ENCODE results near the gene ARHGEF3.
A peak's percentile ranks its signal among the peaks of the same experiment; 100 is the strongest.

ARHGEF3 gene

DNA sequence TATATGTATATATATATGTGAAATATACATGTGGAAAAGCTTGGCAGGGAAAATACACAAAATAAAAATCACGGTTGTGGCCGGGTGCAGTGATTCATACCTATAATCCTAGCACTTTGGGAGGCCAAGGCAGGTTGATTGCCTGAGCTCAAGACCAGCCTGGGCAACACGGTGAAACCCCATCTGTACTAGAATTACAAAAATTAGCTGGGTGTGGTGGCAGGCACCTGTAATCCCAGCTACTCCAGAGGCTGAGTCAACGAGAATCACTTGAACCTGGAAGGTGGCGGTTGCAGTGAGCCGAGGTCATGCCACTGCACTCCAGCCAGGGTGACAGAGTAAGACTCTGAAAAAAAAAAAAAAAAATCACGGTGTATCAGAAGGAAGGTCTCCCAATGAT is 20.8 kb upstream of the ARHGEF3 start:
- no peak for DNase-seq

DNA sequence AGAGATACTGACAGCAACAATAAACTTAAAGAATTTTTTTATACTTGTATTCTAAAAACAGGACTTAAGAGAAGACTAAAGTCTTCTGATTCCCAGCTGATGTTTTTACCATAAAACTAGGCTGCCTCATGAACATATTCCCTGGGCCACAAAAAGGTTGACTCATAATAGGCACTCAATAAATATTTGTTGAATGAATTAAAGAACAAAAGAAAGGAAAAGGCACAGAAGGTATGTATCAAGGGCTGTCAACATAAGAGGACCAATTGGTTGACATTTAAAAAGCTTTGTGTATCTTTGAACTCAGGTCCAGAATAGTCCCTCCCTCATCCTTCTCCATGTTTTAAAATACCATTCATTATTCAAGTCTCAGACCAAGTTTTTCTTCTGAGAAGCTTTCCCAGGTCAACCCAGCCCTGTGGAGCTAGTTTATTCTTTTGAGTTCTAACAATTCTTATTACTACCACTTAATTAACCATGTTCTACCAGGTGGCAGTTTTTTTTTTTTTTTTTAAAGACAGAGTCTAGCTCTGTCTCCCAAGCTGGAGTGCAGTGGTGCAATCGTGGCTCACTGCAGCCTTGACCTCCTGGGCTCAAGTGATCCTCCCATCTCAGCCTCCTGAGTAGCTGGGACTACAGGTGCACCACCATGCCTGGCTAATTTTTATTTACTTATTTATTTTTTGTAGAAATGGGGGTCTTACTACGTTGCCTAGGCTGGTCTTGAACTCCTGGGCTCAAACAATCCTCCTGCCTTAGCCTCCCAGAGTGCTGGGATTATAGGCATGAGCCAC is 17.5 kb upstream of the ARHGEF3 start:
- DNase-seq = no peak

DNA sequence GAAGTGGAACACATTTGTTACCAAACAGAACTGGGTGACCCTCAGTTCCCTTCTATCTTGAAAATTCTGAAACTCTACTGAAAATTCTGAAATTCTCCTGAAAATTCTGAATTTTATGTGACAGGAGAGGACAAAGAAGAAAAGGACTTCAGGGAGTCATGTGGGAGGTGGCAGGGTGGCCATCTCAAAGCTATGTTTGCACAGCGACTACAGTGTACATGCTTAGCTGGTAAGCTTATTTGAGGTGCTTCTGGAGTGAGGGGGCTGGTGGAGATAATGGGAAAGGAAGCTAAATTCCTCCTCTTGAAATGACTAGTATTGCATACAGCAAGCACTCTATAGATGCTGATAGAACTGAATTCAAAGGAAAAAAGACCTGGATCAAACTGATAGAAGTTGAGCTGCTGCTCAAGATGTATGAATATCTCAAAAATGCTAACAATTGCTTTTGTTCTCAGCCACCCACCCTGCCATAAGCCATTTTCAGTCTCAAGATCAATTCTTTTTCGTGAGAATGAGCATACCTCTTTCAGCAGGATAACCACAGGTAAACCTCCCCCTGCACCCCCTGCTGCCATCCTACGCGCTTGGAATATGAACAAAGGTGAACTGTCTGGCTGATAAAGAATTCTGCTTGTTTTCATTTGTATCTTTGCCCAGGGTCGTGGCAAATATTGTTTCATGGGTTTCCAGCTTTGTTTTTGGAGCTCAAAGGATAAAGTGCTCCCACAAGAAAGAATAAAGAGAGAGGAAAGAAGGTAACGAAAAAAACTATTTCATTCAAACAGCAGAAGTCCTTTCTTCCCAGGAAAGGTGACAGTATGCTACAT is 16.6 kb upstream of the ARHGEF3 start:
- DNase-seq = no peak

DNA sequence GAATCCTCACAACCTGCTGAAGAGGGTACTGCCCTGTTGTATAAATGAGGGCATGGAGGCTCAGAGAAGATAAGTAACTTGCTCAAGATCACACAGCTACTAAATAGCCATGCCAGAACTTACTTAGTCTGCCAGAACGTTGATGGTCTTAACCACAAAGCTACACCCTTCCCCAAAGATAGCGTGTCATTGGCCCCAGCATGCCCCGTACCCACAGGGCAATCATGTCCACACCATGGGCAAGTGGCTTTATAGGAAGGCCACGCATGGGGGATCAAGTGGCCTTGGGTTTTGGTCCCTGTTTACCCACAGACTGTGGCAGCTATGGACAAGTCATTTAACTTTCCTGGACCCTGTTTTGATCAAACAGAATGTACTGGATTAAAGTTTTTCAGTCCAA is 15.9 kb upstream of the ARHGEF3 start:
- no peak for DNase-seq

DNA sequence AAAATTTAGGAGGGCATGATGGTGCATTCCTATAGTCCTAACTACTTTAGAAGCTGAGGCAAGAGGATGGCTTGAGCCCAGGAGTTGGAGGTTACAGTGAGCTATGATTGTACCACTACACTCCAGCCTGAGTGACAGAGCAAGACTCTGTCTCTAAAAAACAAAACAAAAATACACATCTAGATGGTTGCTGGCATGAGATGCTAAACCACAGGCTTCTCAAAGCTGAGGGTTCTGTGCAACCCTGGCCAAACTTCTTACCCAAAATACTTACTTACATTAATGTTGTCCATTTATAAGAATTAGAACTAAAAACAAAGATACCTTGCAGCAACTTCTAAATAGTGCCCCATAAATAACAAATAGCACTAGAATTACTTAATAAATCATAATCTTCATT is 14.3 kb upstream of the ARHGEF3 start:
- DNase-seq = no peak

DNA sequence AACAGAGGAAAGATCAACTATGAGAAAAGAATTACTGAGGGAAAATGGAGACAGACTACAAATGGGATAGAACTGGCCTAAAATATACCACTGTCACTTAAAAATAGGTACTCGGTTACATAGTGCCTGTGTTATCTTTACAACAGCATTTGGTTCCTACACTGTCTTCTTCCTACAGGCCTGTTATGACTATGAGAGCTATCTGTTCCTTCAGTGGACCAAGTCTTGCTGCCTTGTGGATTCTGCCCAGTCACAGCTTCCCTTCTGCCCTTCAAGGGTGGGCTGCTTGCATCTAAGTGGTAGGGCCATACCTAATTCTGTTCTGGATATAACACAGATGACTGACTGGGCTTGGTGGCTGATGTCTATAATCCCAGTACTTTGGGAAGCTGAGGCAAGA is 13.8 kb upstream of the ARHGEF3 start:
- no peak for DNase-seq

DNA sequence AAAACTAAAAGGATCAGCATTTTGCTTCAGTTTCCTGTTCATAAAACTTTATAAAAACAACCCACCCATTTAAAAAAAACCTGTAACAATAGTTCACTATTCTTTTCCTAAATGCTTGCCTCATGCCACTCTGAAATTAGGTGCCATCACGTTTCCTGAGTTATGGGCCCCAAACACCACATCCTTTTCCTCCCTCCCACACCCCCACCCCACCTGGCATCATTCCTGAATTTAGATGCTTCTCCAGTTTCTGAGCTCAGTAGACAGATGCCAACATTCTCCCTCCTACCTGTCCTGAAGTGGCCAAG is 11.9 kb upstream of the ARHGEF3 start:
- no peak for DNase-seq

DNA sequence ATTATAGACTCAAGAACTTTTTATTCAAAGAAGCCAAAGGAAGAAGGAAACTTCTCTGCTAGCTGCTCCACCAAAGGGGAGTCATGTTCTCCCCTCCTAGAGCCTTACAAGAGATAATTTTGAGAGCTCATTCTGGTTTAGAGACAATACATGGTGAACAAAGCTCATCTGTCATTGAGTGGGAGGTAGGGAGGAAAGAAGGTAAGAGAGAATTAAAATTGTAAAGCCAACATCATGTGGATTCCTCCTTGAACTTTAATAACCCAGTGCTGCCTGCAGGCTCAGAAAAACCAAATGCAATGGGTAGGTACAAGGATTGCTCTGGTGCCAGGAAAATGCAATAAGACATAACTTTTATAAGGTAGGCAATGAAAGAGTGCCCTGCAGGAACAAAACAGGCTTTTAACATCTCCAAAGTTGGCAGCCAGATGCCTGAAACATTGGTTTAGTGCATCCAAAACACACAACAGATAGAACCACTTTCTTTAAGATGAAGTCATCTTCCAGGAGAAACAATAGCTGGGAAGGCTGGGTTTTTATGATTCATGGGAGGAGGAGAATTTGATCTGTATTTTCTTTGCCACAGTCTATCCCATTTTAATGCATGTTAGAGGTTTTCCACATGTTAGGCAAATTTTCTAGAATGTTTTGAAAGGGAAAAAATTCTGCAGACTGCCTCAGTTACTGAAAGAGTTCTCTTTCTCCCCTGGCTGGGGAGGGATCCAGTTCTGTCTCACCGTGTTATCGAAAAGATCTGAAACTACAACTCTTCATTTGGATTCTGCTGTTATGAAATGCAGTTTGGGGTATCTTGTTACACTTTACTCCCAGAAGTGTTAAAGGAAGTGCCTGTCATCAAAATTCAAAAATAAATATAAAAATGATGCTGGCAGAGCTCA is 11.3 kb upstream of the ARHGEF3 start:
- DNase-seq = no peak

DNA sequence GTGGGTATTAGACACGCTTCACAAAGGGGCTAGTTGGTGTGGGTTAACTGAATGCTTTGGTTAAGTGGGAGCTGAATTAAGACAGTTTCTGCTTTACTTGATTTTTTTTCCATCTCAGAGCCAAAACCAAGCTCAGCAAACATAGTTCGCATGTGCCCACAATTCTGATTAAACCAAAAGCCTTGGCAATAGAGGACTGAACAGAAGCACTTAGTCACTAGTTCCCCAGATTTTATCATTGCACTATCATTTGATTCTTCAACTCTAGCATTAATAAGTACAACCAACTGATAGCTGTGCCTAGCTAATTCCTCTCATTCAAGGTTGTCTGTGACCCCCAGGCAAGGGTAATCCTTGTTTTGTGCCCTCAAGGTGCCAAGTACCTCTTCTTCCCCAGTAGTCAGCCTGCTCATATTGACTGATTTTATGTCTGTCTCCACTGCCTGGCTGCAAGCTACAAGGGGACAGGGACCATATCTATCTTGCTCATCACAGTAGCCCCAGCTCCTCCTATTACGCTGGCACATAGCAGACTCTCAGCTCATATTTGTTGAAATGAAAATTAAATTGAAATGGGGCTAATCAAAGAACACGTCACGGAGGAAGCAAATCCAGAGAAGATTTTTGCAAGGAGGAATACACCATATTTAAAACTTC is 9.9 kb upstream of the ARHGEF3 start:
- DNase-seq = no peak

DNA sequence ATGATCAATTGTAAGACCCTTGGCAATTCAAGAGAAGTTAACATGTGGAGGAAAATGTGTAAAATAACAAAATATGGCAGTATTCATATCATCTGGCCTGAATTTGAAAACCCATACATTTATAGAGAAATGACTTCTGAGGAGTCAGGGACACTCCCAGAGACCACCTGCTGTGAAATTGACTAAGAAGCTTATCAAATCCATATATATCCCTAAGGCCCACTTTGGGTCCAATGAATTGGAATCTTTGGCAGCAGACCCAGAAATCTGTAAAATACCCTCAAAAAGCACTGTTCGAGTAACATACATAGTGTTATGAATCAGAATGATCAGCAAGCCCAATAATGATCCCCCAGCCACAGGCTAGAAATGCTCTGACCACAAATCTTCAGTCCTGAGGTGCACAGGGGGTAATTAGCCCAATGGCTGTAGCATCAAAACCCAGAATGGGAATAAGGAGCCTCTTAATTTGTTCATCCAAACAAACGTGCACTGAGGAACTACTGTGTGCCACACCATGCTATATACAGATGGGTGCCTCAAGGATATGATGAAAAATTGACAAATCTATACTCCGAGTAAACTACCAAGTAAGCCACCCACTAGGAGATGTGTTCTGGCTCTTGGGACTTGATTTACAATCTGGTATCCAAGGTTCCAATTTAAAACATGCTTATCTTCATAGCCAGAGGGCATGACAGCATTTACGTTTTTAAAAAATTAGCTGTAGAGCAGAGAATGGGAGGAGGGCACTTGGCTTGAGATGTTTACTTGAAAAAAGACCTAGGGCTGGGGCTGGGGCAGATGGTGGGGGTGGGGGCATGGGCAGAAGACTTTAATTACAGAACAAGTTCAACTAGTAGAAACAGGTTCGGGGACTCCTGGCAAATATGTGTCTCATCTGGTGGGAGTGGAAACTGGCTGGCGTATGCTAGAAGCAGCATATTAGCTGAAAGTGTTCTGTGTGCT is 9.1 kb upstream of the ARHGEF3 start:
- no peak for DNase-seq

DNA sequence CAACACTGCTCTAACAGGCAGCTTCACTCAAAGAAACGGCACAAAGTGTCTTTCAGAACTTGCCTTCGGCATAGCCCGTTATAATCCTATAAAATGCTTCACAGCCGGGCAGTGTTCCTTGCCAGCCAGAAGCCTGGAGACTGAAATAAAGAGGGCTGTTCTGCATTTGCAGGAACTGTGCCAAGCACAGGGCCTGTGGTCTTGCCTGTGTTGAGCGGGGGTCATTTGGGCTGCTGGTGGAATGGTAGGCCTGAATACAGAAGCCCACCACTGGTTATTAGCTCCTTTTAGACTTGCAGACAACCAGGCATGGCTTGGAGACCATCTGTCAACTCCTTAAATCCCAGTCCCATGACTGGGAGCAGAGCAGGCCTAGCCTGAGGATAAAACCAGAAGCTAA is 4.7 kb upstream of the ARHGEF3 start:
- DNase-seq = no peak

DNA sequence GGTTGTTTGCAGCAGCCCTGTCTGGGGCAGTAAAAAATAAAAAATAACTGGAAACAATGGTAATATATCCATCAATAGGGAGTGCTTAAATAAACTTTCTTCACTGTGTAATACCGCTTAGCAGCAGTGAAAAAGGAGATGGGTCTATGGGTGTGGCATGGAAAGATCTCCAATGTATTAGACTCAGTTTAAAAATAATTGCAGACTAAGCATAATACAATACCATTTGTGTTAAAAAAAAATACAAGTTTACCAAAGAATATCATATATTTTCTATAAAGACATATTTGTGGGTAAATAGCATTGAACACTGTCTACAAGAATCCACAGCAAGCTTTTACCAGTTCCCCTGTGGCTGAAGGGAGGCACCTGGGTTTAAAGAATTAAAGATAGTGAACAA is 1.0 kb upstream of the ARHGEF3 start:
- DNase-seq = no peak

DNA sequence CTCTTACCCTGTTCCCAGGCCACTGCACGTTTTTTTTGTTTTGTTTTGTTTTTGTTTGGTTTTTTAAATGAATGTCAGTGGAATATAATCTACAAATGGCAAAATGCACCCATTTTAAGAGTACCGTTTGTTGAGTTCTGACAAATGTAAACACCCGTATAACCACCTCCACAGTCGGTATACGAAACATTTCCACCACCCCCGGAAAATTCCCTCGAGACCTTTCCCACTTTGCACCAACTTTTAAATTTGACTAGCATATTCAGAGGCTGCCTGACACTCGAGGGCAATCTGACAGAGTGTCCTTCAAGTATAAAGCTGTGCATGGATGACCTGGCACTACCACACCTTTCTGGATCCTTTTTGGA is 613 bp upstream of the ARHGEF3 start:
- DNase-seq = no peak

DNA sequence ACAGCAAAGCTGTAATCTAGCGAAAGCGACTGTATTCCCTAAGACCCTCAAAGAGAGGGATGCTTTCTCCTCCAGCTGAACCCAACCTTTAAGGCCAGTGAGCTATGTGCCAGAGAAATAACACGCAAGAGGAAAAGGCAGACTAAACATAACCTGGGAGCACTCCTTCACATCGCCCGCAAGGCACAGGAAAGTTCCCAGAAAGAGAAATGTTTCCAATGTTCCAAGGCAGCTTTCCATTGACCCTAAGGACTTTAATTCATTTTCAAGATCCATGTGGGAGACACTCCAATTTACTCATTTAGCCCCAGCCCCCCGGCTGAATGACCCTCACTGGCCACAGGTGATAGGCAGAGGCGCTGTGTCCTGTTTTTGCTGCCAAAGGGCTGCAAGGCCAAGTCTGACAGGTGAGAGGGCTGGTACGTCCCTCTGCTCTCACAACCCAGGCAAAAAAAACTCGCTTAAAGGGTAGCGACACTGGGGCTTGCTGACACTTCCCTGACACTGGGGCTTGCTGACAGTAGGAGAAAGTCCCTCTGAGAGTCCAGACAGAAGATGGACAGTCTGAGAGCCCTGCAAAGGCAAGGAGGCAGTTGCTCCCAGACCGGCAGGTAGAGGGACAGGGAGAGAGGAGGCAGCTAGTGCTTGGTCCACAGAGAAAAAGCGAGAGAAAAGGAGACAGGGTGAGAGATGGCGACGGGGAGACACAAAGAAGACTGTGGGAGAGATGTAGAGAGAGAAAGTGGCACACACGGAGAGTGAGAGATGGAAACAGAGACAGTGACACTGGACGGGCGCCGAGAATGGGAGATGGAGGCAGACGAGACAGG is 702 bp downstream of the ARHGEF3 start:
- no peak for DNase-seq

DNA sequence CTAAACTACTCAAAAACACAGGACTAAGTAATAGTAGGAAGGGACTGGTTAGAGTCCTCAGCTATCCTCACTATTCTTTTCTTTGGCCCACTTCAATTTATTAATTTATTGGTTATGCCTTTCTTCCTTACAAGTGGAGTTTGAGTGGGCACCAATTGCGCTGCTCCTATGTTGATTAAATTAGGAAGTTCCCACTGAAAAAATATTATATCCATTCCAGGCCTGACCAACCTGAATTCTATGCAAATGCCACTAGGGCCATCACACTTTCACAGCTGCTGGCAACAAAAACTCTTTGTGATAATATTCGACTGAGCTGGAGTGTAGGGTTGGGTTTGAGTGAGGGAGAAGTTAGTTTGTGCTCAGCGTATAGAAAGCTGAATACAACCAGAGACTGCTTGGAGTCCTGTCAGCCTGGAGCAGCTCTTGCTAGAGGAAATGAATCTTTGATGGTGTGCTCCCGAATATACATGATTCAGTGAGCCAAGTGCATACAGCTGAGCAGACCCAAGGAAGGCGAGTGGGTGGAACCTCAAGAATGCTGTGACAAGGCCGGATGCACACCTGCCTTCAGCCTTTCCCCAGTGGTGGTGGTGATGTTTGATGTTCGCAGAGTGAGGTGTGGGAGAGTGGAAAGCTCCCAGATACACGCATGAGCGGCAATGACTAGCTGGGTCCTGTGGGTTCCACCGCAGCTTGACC is 1.5 kb downstream of the ARHGEF3 start:
- DNase-seq = no peak

DNA sequence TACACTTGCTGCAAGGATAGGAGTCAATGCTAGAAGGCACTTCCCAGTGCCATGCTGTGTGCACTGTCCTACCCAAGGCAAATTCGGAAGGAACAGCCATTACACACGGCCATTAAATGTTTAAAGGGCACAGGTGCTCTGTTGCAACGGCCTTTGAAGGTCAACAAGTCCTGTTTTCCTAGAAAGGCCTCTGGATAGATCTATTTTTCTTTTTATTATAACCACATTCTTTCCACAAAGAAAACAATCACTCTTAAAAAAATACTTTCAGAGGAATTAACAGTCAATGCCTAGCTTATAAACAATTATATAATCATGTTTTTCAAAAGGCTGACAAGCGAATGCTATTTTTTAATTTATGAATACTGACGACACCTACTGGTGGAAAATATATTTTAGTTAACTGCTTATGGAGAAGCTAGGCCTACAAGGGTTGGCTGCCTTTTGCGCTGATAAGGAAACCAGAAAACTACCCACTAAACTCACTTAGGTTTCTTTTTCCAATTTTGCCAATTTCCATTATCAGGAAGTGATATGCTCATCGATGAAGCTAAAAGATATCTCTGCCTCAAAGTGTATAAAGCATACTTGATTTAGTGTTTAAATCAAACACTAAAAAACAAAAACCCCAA is 2.4 kb downstream of the ARHGEF3 start:
- peak; percentile 14 for DNase-seq

DNA sequence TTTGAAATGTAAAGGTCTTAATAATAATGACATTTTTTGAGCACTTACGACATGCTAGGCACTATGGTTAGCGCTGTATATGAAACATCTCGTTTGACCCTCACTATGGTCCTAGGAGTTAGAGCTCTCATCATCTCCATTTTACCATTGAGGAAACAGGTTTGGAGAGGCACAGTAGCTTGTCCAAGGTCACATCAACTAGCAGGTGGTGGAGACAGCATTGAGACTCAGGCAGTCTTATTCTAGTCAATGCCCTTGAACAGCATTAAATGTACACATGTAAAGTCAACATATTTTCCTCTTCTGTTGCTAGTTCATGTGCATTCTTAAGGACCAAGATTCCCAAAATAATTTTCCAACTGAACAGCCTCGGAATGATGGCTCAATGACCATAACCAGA is 4.8 kb downstream of the ARHGEF3 start:
- DNase-seq = no peak

DNA sequence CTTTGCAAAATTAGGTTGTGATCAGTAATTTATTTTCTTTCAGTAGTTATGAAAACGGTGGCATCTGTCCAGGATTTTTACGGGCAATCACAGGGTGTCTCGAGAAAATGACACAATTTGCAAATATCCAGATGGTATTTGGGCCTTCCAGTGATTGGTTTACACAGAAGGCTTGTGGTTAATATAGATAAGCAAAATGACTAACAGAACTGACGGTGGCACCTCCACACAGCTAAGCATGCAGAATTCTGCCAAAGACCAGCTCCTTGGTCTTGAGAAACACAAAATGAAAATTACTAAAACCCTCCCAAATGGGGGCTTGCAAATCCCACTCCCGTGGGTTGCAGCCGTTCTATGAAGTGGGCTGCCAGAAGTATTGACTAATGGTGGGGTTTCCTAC is 5.5 kb downstream of the ARHGEF3 start:
- no peak for DNase-seq

DNA sequence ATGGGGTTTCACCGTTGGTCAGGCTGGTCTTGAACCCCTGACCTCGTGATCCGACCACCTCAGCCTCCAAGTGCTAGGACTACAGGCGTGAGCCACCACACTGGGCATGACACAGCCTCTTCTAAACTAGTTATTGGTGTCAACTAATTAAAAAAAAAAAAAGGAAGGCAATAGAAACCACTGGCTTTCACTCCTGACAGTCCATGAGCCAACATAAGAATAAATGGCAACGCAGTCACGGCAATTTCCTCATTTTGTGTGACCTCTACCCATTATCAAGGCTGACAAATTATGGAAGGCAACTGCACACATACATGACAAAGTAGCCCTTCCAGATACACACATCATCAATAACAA is 5.9 kb downstream of the ARHGEF3 start:
- DNase-seq = no peak

Measured in GF-D8 (cell line).